ENCODE data around the gene MTG2.
"Not testable (repeated sequence)": the region's sequence is repeated elsewhere in the genome, so short reads cannot be mapped to it uniquely, and the experiment has no call there.

Gene MTG2

GRCh38 chr20:62146019-62146755, 36.6 kb upstream of the MTG2 start:
- no peak for DNase-seq (ENCODE audit: low spot score)

GRCh38 chr20:62147125-62147524, 35.7 kb upstream of the MTG2 start:
- DNase-seq (ENCODE audit: low spot score), result no peak

GRCh38 chr20:62147528-62147927, 35.3 kb upstream of the MTG2 start:
- DNase-seq (ENCODE audit: low spot score), result no peak

GRCh38 chr20:62148383-62148782, 34.4 kb upstream of the MTG2 start:
- not testable (repeated sequence) for DNase-seq (ENCODE audit: low spot score)

- no peak for DNase-seq (ENCODE audit: low spot score)
Measured at GRCh38 chr20:62148908-62149314, 33.9 kb upstream of the MTG2 start.

GRCh38 chr20:62149532-62150309, 33.1 kb upstream of the MTG2 start:
- no peak for DNase-seq (ENCODE audit: low spot score)

- no peak for DNase-seq (ENCODE audit: low spot score)
Measured at GRCh38 chr20:62150310-62150575, 32.6 kb upstream of the MTG2 start.

- no peak for DNase-seq (ENCODE audit: low spot score)
Measured at GRCh38 chr20:62151225-62151624, 31.6 kb upstream of the MTG2 start.

- DNase-seq (ENCODE audit: low spot score), result no peak
Measured at GRCh38 chr20:62151835-62152364, 30.9 kb upstream of the MTG2 start.

GRCh38 chr20:62155428-62156253, 27.2 kb upstream of the MTG2 start:
- no peak for DNase-seq (ENCODE audit: low spot score)

- DNase-seq (ENCODE audit: low spot score), result no peak
Measured at GRCh38 chr20:62156254-62156556, 26.6 kb upstream of the MTG2 start.

GRCh38 chr20:62156592-62157386, 26.0 kb upstream of the MTG2 start:
- peak; percentile 91 for DNase-seq (ENCODE audit: low spot score)

- no peak for DNase-seq (ENCODE audit: low spot score)
Measured at GRCh38 chr20:62157387-62158087, 25.3 kb upstream of the MTG2 start.

- no peak for DNase-seq (ENCODE audit: low spot score)
Measured at GRCh38 chr20:62158088-62158400, 24.8 kb upstream of the MTG2 start.

GRCh38 chr20:62158541-62158940, 24.3 kb upstream of the MTG2 start:
- DNase-seq (ENCODE audit: low spot score), result no peak

- no peak for DNase-seq (ENCODE audit: low spot score)
Measured at GRCh38 chr20:62159052-62159451, 23.8 kb upstream of the MTG2 start.

GRCh38 chr20:62159839-62160238, 23.0 kb upstream of the MTG2 start:
- no peak for DNase-seq (ENCODE audit: low spot score)

- no peak for DNase-seq (ENCODE audit: low spot score)
Measured at GRCh38 chr20:62160253-62160652, 22.6 kb upstream of the MTG2 start.

GRCh38 chr20:62160876-62161275, 22.0 kb upstream of the MTG2 start:
- no peak for DNase-seq (ENCODE audit: low spot score)

- DNase-seq (ENCODE audit: low spot score), result no peak
Measured at GRCh38 chr20:62161347-62161746, 21.5 kb upstream of the MTG2 start.

GRCh38 chr20:62162765-62163484, 19.9 kb upstream of the MTG2 start:
- DNase-seq (ENCODE audit: low spot score), result no peak
